Measurements from ENCODE around the gene SDR42E1.
"Not testable (repeated sequence)": the region's sequence is repeated elsewhere in the genome, so short reads cannot be mapped to it uniquely, and the experiment has no call there.

Gene SDR42E1

GRCh38 chr16:82034981-82035612 lies 23.8 kb upstream of the SDR42E1 start, which contains the start of gene HSD17B2:
Gene HSD17B2, plus strand, starts transcription at chr16:82035253. Its CDS starts 172 bp downstream, at chr16:82035425.
- no peak for DNase-seq

GRCh38 chr16:82033683-82034300 lies 22.5 kb upstream of the SDR42E1 start:
- DNase-seq, result no peak

GRCh38 chr16:82033006-82033405 lies 21.7 kb upstream of the SDR42E1 start:
- DNase-seq, result no peak

GRCh38 chr16:82031116-82032084 lies 20.1 kb upstream of the SDR42E1 start:
- no peak for DNase-seq

GRCh38 chr16:82027629-82028064 lies 16.4 kb upstream of the SDR42E1 start:
- no peak for DNase-seq

GRCh38 chr16:82024883-82025282 lies 13.6 kb upstream of the SDR42E1 start:
- DNase-seq, result no peak

GRCh38 chr16:82024316-82024715 lies 13.0 kb upstream of the SDR42E1 start:
- no peak for DNase-seq

GRCh38 chr16:82023206-82023605 lies 11.9 kb upstream of the SDR42E1 start:
- DNase-seq, result no peak

- no peak for DNase-seq
These were observed 8.8 kb upstream of the SDR42E1 start for GRCh38 chr16:82020051-82020450.

GRCh38 chr16:82019535-82019934 lies 8.3 kb upstream of the SDR42E1 start:
- no peak for DNase-seq

GRCh38 chr16:82017911-82018568 lies 6.8 kb upstream of the SDR42E1 start:
- no peak for DNase-seq

GRCh38 chr16:82016964-82017363 lies 5.7 kb upstream of the SDR42E1 start:
- DNase-seq, result no peak

- no peak for DNase-seq
These were observed 5.0 kb upstream of the SDR42E1 start for GRCh38 chr16:82016263-82016662.

- no peak for DNase-seq
These were observed 1.9 kb upstream of the SDR42E1 start for GRCh38 chr16:82013139-82013538.

- DNase-seq, result no peak
These were observed 621 bp downstream of the SDR42E1 start for GRCh38 chr16:82010649-82011048.

- DNase-seq, result not testable (repeated sequence)
These were observed 1.5 kb downstream of the SDR42E1 start for GRCh38 chr16:82009789-82010188.

- no peak for DNase-seq
These were observed 2.2 kb downstream of the SDR42E1 start for GRCh38 chr16:82008957-82009592.

- no peak for DNase-seq
These were observed 4.1 kb downstream of the SDR42E1 start for GRCh38 chr16:82007189-82007588.

- no peak for DNase-seq
These were observed 5.2 kb downstream of the SDR42E1 start for GRCh38 chr16:82006036-82006435.

GRCh38 chr16:82005027-82005830 lies 6.0 kb downstream of the SDR42E1 start:
- no peak for DNase-seq

GRCh38 chr16:82004601-82005000 lies 6.7 kb downstream of the SDR42E1 start:
- no peak for DNase-seq

- no peak for DNase-seq
These were observed 8.4 kb downstream of the SDR42E1 start for GRCh38 chr16:82002831-82003230.
